Fibroblast of villous mesenchyme (primary cell): ENCODE measurements around the gene ADIRF. TPM values are rescaled to one million over a fixed set of nuclear protein-coding genes. Genes with fewer than 3 reads are reported as not detected.

Experiments used
- DNase-seq: peaks from one replicate; pipeline ENCODE4 v3.0.0-alpha.2; 2010; ENCODE audit warnings: low read depth
- H3K4me3 ChIP-seq: 2 replicates; pipeline ENCODE4 v1.5.1; 2011; ENCODE audit warnings: low read depth, mild to moderate bottlenecking, low read length
- CTCF ChIP-seq: IDR thresholded peaks from 2 replicates; pipeline ENCODE4 v1.5.1; 2012; ENCODE audit warnings: low read depth, mild to moderate bottlenecking, low read length; ENCODE audit not compliant: insufficient read depth
- total RNA-seq: library from RNA; depleted of rRNA; stranded (reverse); fragments of >200 nt; gene quantifications from 2 replicates; pipeline ENCODE4 v1.2.3, GENCODE V29; 2012

The ADIRF gene
- total RNA-seq, 1 donor = 5.2 TPM

GRCh38 chr10:86942441-86943315 is 25.6 kb upstream of the ADIRF start:
- H3K4me3 ChIP-seq = no peak overlapping the region
- DNase-seq = no peak
- no peak for TF ChIP-seq CTCF

- H3K4me3 ChIP-seq = no peak overlapping the region
- DNase-seq = no peak
- TF ChIP-seq CTCF = no peak
Observed at GRCh38 chr10:86943316-86944030, 24.8 kb upstream of the ADIRF start.

GRCh38 chr10:86944031-86944419 is 24.3 kb upstream of the ADIRF start:
- no peak overlapping the region for H3K4me3 ChIP-seq
- TF ChIP-seq CTCF = no peak
- DNase-seq = no peak

- DNase-seq = no peak
- no peak for TF ChIP-seq CTCF
- H3K4me3 ChIP-seq = no peak overlapping the region
Observed at GRCh38 chr10:86944471-86944870, 23.8 kb upstream of the ADIRF start.

- DNase-seq = no peak
- TF ChIP-seq CTCF = no peak
- H3K4me3 ChIP-seq = no peak overlapping the region
Observed at GRCh38 chr10:86944907-86945306, 23.4 kb upstream of the ADIRF start.

GRCh38 chr10:86945361-86946212 is 22.7 kb upstream of the ADIRF start:
- peak; percentile 36 for DNase-seq
- no peak overlapping the region for H3K4me3 ChIP-seq
- TF ChIP-seq CTCF = peak; percentile 44
